H1 (cell line): ENCODE results near the gene PLCB1. TPM values are rescaled to one million over a fixed set of nuclear protein-coding genes. Genes with fewer than 3 reads are reported as not detected.

ENCODE experiments used
- CHD7 ChIP-seq: fragments of 300-600 bp; sonication (generic); IDR thresholded peaks from 2 replicates; pipeline ENCODE4 v1.7.1; 2012; ENCODE audit warnings: low read length, moderate library complexity, mild to moderate bottlenecking, inconsistent platforms; ENCODE audit not compliant: insufficient replicate concordance
- E2F6 ChIP-seq: IDR thresholded peaks from 2 replicates; pipeline ENCODE4 v1.6.1; 2012; ENCODE audit warnings: inconsistent platforms
- JUND ChIP-seq: IDR thresholded peaks from 2 replicates; pipeline ENCODE4 v1.6.1; 2011; ENCODE audit warnings: mild to moderate bottlenecking, improper control_type of control experiment, low read length
- KDM4A ChIP-seq: IDR thresholded peaks from one replicate; pipeline ENCODE4 v1.7.1; 2012; ENCODE audit warnings: low read depth, mild to moderate bottlenecking, moderate library complexity, low read length, inconsistent platforms; ENCODE audit not compliant: severe bottlenecking
- POU5F1 ChIP-seq: IDR thresholded peaks from 2 replicates; pipeline ENCODE4 v1.6.1; 2011; ENCODE audit warnings: low read depth, mild to moderate bottlenecking, low read length, moderate library complexity
- RAD21 ChIP-seq, 2 experiments: IDR thresholded peaks in 1 of 2; conservative IDR thresholded peaks in 1 of 2; 2 replicates each; pipeline ENCODE4 v1.6.1; 2011; ENCODE audit warnings: low read depth in 2 of 2, low read length in 2 of 2, improper control_type of control experiment in 1 of 2, inconsistent platforms in 1 of 2, mild to moderate bottlenecking in 1 of 2, moderate library complexity in 1 of 2
- RXRA ChIP-seq: IDR thresholded peaks from 2 replicates; pipeline ENCODE4 v1.6.1; 2011; ENCODE audit warnings: low read depth, mild to moderate bottlenecking, low read length, moderate library complexity; ENCODE audit not compliant: insufficient read depth
- SIN3A ChIP-seq, 2 experiments: IDR thresholded peaks in 1 of 2; conservative IDR thresholded peaks in 1 of 2; 2 replicates each; pipeline ENCODE4 v1.6.1; 2011 to 2012; ENCODE audit warnings: low read length in 2 of 2, improper control_type of control experiment in 1 of 2, low read depth in 1 of 2, mild to moderate bottlenecking in 1 of 2
- polyA plus RNA-seq, 7 experiments: library from polyadenylated mRNA; depleted of rRNA in 3 of 7; stranded (reverse) in 5 of 7; unstranded in 2 of 7; fragments of >200 nt in 5 of 7; fragments of 200-250 nt in 2 of 7; gene quantifications; 1 replicate in 5 of 7; 2 replicates in 1 of 7; 4 replicates in 1 of 7; pipeline versions ENCODE4 v1.2.1 to v1.2.3, GENCODE V29; 2011 to 2013; ENCODE audit warnings: missing spikeins in 2 of 7, mixed read lengths in 2 of 7
- total RNA-seq: library from RNA; stranded (reverse); fragmentation: NEBNext Ultra II Directional; extraction: Animal tissue kit (Norgen Biotek cat#: 25700); gene quantifications from 2 replicates; pipeline ENCODE4 v1.2.1, GENCODE V29; 2021

The PLCB1 gene
- total and polyA plus RNA-seq, 2 of the 8 experiments (the other 6 are each of a cell fraction or from before 2014, with no cell fraction given), result 2.6 to 9.1 TPM

GRCh38 chr20:8735674-8736073 lies 603.6 kb downstream of the PLCB1 start (continued):
- TF ChIP-seq CHD7, result no peak
- no peak for TF ChIP-seq E2F6
- TF ChIP-seq SIN3A (conservative IDR thresholded peaks at IDR 0.05 in 1 of 2, IDR thresholded peaks at IDR 0.05 in 1 of 2; ENCODE audit: low read depth in 1 of 2, low read length in 2 of 2), result no peak
- TF ChIP-seq RAD21 (IDR thresholded peaks at IDR 0.05 in 1 of 2, conservative IDR thresholded peaks at IDR 0.05 in 1 of 2; ENCODE audit: low read depth in 2 of 2, low read length in 2 of 2), result no peak
- no peak for TF ChIP-seq JUND
- TF ChIP-seq KDM4A, result no peak
- TF ChIP-seq POU5F1, result no peak
- no peak for TF ChIP-seq RXRA
